Neuronal stem cell (in vitro differentiated cells): ENCODE data around the gene TUBG2.

Experiments
- DNase-seq: peaks from one replicate; pipeline ENCODE4 v3.0.0-alpha.2; 2013; ENCODE audit warnings: low spot score
- H2AFZ ChIP-seq: one replicate; pipeline ENCODE4 v1.6.1; 2013; ENCODE audit warnings: mild to moderate bottlenecking, low read length, inconsistent platforms
- H2AK5ac ChIP-seq: 2 replicates; pipeline ENCODE4 v1.6.1; 2013; ENCODE audit warnings: low read depth, mild to moderate bottlenecking, inconsistent platforms, low read length, moderate library complexity, mixed read lengths
- H2BK120ac ChIP-seq: 2 replicates; pipeline ENCODE4 v1.6.1; 2013; ENCODE audit warnings: low read depth, mild to moderate bottlenecking, inconsistent platforms, low read length, moderate library complexity, mixed read lengths
- H2BK12ac ChIP-seq: one replicate; pipeline ENCODE4 v1.6.1; 2013; ENCODE audit warnings: low read length, inconsistent platforms
- H2BK15ac ChIP-seq: 2 replicates; pipeline ENCODE4 v1.6.1; 2013; ENCODE audit warnings: mild to moderate bottlenecking, low read length, inconsistent platforms, mixed read lengths
- H2BK5ac ChIP-seq: one replicate; pipeline ENCODE4 v1.6.1; 2013; ENCODE audit warnings: inconsistent platforms, mild to moderate bottlenecking, low read length, moderate library complexity
- H3K14ac ChIP-seq: one replicate; pipeline ENCODE4 v1.6.1; 2013; ENCODE audit warnings: low read length, inconsistent platforms
- H3K18ac ChIP-seq: 2 replicates; pipeline ENCODE4 v1.6.1; 2013; ENCODE audit warnings: low read length, inconsistent platforms
- H3K23ac ChIP-seq: 2 replicates; pipeline ENCODE4 v1.6.1; 2013; ENCODE audit warnings: low read depth, mild to moderate bottlenecking, mixed read lengths, low read length, inconsistent platforms; ENCODE audit not compliant: poor library complexity
- H3K27ac ChIP-seq: replicated peaks from 3 replicates; pipeline ENCODE4 v1.5.1; 2013; ENCODE audit warnings: low read length, inconsistent platforms
- H3K27me3 ChIP-seq, 3 experiments: 2 replicates each; pipeline ENCODE4 v1.6.1; 2013; ENCODE audit warnings: low read length in 3 of 3, mild to moderate bottlenecking in 2 of 3, inconsistent platforms in 1 of 3, low read depth in 1 of 3, mixed read lengths in 1 of 3, moderate library complexity in 1 of 3; ENCODE audit not compliant: control insufficient read depth in 3 of 3, insufficient read depth in 3 of 3
- H3K36me3 ChIP-seq, 2 donors: replicated peaks in 1 of 2; 2 replicates each; pipeline ENCODE4 v1.6.1; 2013; ENCODE audit warnings: low read length in 2 of 2; ENCODE audit not compliant: control insufficient read depth in 2 of 2, insufficient read depth in 2 of 2
- H3K4ac ChIP-seq: 2 replicates; pipeline ENCODE4 v1.6.1; 2013; ENCODE audit warnings: inconsistent platforms, mild to moderate bottlenecking, low read length, moderate library complexity
- H3K4me1 ChIP-seq, 2 donors: 1 replicate in 1 of 2; 2 replicates in 1 of 2; pipeline ENCODE4 v1.6.1; 2013; ENCODE audit warnings: low read length in 2 of 2, low read depth in 1 of 2; ENCODE audit not compliant: control insufficient read depth in 2 of 2, insufficient read depth in 1 of 2
- H3K4me2 ChIP-seq: one replicate; pipeline ENCODE4 v1.6.1; 2013; ENCODE audit warnings: mild to moderate bottlenecking, low read length, inconsistent platforms; ENCODE audit not compliant: insufficient read depth, poor library complexity, severe bottlenecking
- H3K4me3 ChIP-seq, 2 donors: 2 replicates each; pipeline ENCODE4 v1.5.1; 2013; ENCODE audit warnings: low read length in 2 of 2, mild to moderate bottlenecking in 2 of 2, inconsistent platforms in 1 of 2, moderate library complexity in 1 of 2
- H3K79me1 ChIP-seq: one replicate; pipeline ENCODE4 v1.6.1; 2013; ENCODE audit warnings: low read depth, mild to moderate bottlenecking, inconsistent platforms, low read length, moderate library complexity
- H3K9ac ChIP-seq: one replicate; pipeline ENCODE4 v1.6.1; 2013; ENCODE audit warnings: mild to moderate bottlenecking, low read depth, low read length, inconsistent platforms; ENCODE audit not compliant: poor library complexity
- H3K9me3 ChIP-seq, 2 donors: replicated peaks in 1 of 2; 2 replicates each; pipeline versions ENCODE3 to v1.6.1; 2013; ENCODE audit warnings: low read length in 2 of 2, mild to moderate bottlenecking in 2 of 2, inconsistent platforms in 1 of 2, low read depth in 1 of 2, mixed read lengths in 1 of 2, moderate library complexity in 1 of 2; ENCODE audit not compliant: control insufficient read depth in 2 of 2, insufficient read depth in 1 of 2
- H4K8ac ChIP-seq: one replicate; pipeline ENCODE4 v1.6.1; 2013; ENCODE audit warnings: low read depth, mild to moderate bottlenecking, inconsistent platforms, low read length, moderate library complexity
- H4K91ac ChIP-seq: one replicate; pipeline ENCODE4 v1.6.1; 2013; ENCODE audit warnings: low read length, low read depth, mild to moderate bottlenecking, inconsistent platforms; ENCODE audit not compliant: poor library complexity
- WGBS, 2 donors: extraction: QIAGEN DNeasy Blood & Tissue Kit; methylation state at CpG; one replicate each; pipeline ENCODE4 v1.1.7; 2013; ENCODE audit warnings: missing lambda C conversion rate in 2 of 2, mixed read lengths in 1 of 2; ENCODE audit not compliant: insufficient read length in 2 of 2, insufficient replicate concordance in 1 of 2; ENCODE audit errors: extremely low coverage in 2 of 2; 5-methylcytosine and 5-hydroxymethylcytosine counted together

Gene TUBG2

DNA sequence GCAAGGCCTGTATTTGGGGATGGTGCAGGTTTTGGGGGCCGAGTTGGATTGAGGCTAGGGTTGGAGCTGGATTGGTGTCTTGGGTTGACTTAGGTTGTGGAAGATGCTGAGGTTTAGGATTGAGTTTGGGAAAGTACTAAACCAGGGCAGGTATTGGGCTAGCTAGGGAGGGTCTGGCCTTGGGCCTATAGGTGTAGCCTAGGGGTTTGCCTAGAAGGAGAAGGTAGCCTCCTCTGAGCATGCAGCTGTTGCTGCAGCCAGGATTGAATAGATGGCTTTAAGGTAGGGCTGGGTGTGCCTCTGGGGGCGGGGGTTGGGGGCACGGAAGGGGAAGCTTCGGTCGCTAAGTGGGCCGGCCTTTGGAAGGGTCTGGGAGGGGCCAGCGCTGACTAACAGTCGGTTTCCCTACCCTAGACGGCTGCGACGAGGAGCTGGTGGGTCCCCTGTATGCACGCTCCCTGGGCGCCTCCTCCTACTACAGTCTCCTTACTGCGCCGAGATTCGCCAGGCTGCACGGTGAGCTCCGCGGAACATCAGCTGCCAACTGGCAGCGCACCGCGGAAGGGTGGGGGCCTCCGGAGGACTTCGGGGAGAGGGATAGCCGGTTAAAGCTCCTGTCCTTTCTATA, 24.4 kb downstream of the TUBG2 start:
- H3K18ac ChIP-seq: peak overlapping the region; percentile 8
- H2BK12ac ChIP-seq: no peak overlapping the region
- no peak overlapping the region for H2BK15ac ChIP-seq
- no peak overlapping the region for H3K14ac ChIP-seq
- WGBS, 2 donors: no CpG with 5 or more reads among the region's 25 CpGs
- H3K27ac ChIP-seq: no peak overlapping the region
- H3K79me1 ChIP-seq: peaks cover 1% of the 10 kb centered on the region
- H3K27me3 ChIP-seq: peaks cover 0 to 6% (median 0%) of the 10 kb centered on the region in 3 experiments
- H3K4me1 ChIP-seq: peaks cover 15 to 22% of the 10 kb centered on the region in 2 donors
- no peak overlapping the region for H3K4ac ChIP-seq
- peak overlapping the region; percentile 92 for H3K4me2 ChIP-seq
- no peak overlapping the region for H2AFZ ChIP-seq
- no peak overlapping the region for H3K23ac ChIP-seq
- H4K8ac ChIP-seq: no peak overlapping the region
- H3K9me3 ChIP-seq: no peaks in the 10 kb centered on the region
- H2AK5ac ChIP-seq: peak overlapping the region; percentile 7
- peaks cover 18 to 46% of the 10 kb centered on the region in 2 donors for H3K36me3 ChIP-seq
- H4K91ac ChIP-seq: no peak overlapping the region
- no peak overlapping the region for H2BK5ac ChIP-seq
- H3K4me3 ChIP-seq: peak overlapping the region; percentile 80 to 85
- H3K9ac ChIP-seq: no peak overlapping the region
- H2BK120ac ChIP-seq: no peak overlapping the region
- DNase-seq: no peak

DNA sequence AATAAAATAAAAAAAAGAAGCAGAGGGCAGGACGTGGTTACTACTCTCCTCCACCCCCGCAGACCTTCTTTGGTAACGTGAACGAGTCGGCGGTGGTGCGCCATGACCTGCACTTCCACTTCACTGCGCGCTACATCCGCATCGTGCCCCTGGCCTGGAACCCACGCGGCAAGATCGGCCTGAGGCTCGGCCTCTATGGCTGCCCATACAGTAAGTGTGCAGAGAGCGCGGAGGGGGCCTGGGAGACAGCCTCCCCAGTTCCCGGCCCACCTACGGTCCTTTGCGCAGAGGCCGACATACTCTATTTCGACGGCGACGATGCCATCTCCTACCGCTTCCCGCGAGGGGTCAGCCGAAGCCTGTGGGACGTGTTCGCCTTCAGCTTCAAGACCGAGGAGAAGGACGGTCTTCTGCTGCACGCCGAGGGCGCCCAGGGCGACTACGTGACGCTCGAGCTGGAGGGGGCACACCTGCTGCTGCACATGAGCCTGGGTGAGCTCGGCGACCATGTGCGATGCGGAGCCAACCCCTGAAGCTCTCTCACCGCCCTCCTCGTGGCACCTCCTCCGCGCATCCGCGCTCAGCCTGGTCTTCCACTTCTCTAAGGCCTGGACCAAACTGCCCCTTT, 26.0 kb downstream of the TUBG2 start:
- Histone ChIP-seq H2AK5ac (no peak overlapping the region), H4K91ac (peak overlapping the region; percentile 75), H3K4me2 (no peak overlapping the region), H3K79me1 (peaks cover 1% of the 10 kb centered on the region), H2BK12ac (no peak overlapping the region), H3K27me3 (peaks cover 0 to 6% (median 0%) of the 10 kb centered on the region in 3 experiments), H2AFZ (no peak overlapping the region), H2BK15ac (no peak overlapping the region), H3K18ac (peak overlapping the region; percentile 58), H3K9ac (peak overlapping the region; percentile 79), H3K4me1 (peaks cover 12% of the 10 kb centered on the region in 2 donors), H3K4ac (no peak overlapping the region), H2BK120ac (no peak overlapping the region), H3K36me3 (peaks cover 20 to 60% of the 10 kb centered on the region in 2 donors), H3K9me3 (no peaks in the 10 kb centered on the region), H3K27ac (no peak overlapping the region), H3K4me3 (peak overlapping the region in 1 of 2 donors; percentile 49), H3K23ac (peak overlapping the region; percentile 62), H3K14ac (no peak overlapping the region), H2BK5ac (no peak overlapping the region), H4K8ac (peak overlapping the region; percentile 48)
- WGBS, 2 donors: no CpG with 5 or more reads among the region's 50 CpGs
- DNase-seq: no peak

- no peaks in the 10 kb centered on the region for H3K9me3 ChIP-seq
- H2BK120ac ChIP-seq: no peak overlapping the region
- H3K4me3 ChIP-seq: no peak overlapping the region
- no peak overlapping the region for H3K4me2 ChIP-seq
- no peak overlapping the region for H2BK12ac ChIP-seq
- no peak overlapping the region for H4K8ac ChIP-seq
- no peak overlapping the region for H3K14ac ChIP-seq
- no peak overlapping the region for H3K4ac ChIP-seq
- H3K27ac ChIP-seq: no peak overlapping the region
- peaks cover 6 to 7% of the 10 kb centered on the region in 2 donors for H3K4me1 ChIP-seq
- no peak for DNase-seq
- H2BK15ac ChIP-seq: no peak overlapping the region
- no peak overlapping the region for H2BK5ac ChIP-seq
- H3K36me3 ChIP-seq: peaks cover 24 to 68% of the 10 kb centered on the region in 2 donors
- no peak overlapping the region for H2AFZ ChIP-seq
- H3K79me1 ChIP-seq: peaks cover 1% of the 10 kb centered on the region
- H3K27me3 ChIP-seq: peaks cover 0 to 3% (median 0%) of the 10 kb centered on the region in 3 experiments
- H3K9ac ChIP-seq: no peak overlapping the region
- no peak overlapping the region for H4K91ac ChIP-seq
- peak overlapping the region; percentile 77 for H3K23ac ChIP-seq
- WGBS, 2 donors: no CpG with 5 or more reads among the region's 14 CpGs
- H3K18ac ChIP-seq: no peak overlapping the region
- no peak overlapping the region for H2AK5ac ChIP-seq
Measured at GRCh38 chr17:42685831-42686230, 26.7 kb downstream of the TUBG2 start.

- no peak overlapping the region for H3K4me2 ChIP-seq
- no peak overlapping the region for H2BK120ac ChIP-seq
- no peak overlapping the region for H4K8ac ChIP-seq
- H2AK5ac ChIP-seq: no peak overlapping the region
- no peak overlapping the region for H2BK5ac ChIP-seq
- H3K4ac ChIP-seq: no peak overlapping the region
- no peaks in the 10 kb centered on the region for H3K9me3 ChIP-seq
- peaks cover 29 to 76% of the 10 kb centered on the region in 2 donors for H3K36me3 ChIP-seq
- H3K23ac ChIP-seq: peak overlapping the region; percentile 69
- peaks cover 0 to 3% (median 0%) of the 10 kb centered on the region in 3 experiments for H3K27me3 ChIP-seq
- DNase-seq: no peak
- no peak overlapping the region for H3K18ac ChIP-seq
- no peak overlapping the region for H2BK12ac ChIP-seq
- H4K91ac ChIP-seq: no peak overlapping the region
- H3K27ac ChIP-seq: no peak overlapping the region
- no peak overlapping the region for H3K9ac ChIP-seq
- no peak overlapping the region for H3K4me3 ChIP-seq
- peaks cover 4 to 7% of the 10 kb centered on the region in 2 donors for H3K4me1 ChIP-seq
- H2AFZ ChIP-seq: no peak overlapping the region
- H3K14ac ChIP-seq: no peak overlapping the region
- H2BK15ac ChIP-seq: no peak overlapping the region
- peaks cover 1% of the 10 kb centered on the region for H3K79me1 ChIP-seq
- WGBS, 2 donors: no CpG with 5 or more reads among the region's 32 CpGs
Measured at GRCh38 chr17:42686520-42687128, 27.5 kb downstream of the TUBG2 start.
